Heart left ventricle (tissue), 13 donors: ENCODE results near the gene PAK1.

Experiments
- CTCF ChIP-seq, 12 donors: fragments of 200-600 bp; sonication (generic) in 4 of 12; IDR thresholded peaks; one replicate each; pipeline versions ENCODE4 v1.5.0 to v1.8.0; 2018 to 2022; ENCODE audit warnings: antibody characterized with exemption in 12 of 12, mild to moderate bottlenecking in 5 of 12
- POLR2A ChIP-seq, 2 donors: fragments of 450-650 bp; IDR thresholded peaks; one replicate each; pipeline ENCODE4 v1.6.1; 2017; ENCODE audit warnings: antibody characterized with exemption in 2 of 2, mild to moderate bottlenecking in 2 of 2, moderate library complexity in 2 of 2
- donor health status: ischemic (EF 13 %, LVEDD 7.1; RV severe dilation, severe dysfunction).
- donor health status: DM: no; HTN: yes; CAD: no.
- donor health status: DM: no; HTN: no; CAD: no.
- donor health status: ischemic (EF 25% LVEDD 6.9; RV normal size, moderate dysfunction).
- donor health status: ischemic (EF 25% LVEDD 5.7; RV mildly dilated, moderate dysfunction).
- donor health status: ischemic (EF 35%, LVEDD 5.7; RV mildly dilated, moderate dysfunction).
- donor health status: nonischemic (EF 11% LVEDD 7.7; RV severe dilation, severe dysfunction).
- donor health status: DM: yes; HTN: yes; CAD: no.
- donor health status: PGD.
- donor health status: ischemic (EF 29% LVEDD 5.4; RV normal size, mild dysfunction).
- donor health status: nonischemic (EF 23%, LVEDD 6.1; RV moderate dilation, normal function).

- TF ChIP-seq CTCF (IDR thresholded peaks at IDR 0.05) = no peak
- no peak for TF ChIP-seq POLR2A (IDR thresholded peaks at IDR 0.05)
Observed at GRCh38 chr11:77396305-77396704, 77.6 kb downstream of the PAK1 start.
